ENCODE results near the gene NMT2.
A peak's percentile ranks its signal among the peaks of the same experiment; 100 is the strongest.

Gene NMT2

DNA sequence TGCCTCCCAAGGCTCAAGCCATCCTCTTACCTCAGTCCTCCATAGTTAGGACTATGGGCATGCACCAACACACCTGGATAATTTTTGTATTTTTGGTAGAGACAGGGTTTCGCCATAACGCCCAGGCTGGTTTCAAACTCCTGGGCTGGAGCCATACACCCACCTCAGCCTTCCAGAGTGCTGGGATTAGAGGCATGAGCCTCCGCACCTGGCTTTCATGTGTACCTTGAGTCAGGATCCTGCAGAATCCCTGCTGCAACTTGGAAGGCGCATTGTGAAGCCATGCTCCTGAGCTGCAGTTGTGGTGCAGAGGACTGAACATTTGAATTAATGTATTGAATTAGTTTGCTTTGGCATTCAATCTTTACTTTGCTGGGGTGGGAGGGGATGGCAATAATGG, 29.4 kb upstream of the NMT2 start:
- Histone ChIP-seq H3K27me3 (no peaks in the 10 kb centered on the region), H3K36me3 (no peaks in the 10 kb centered on the region), H3K4me1 (no peaks in the 10 kb centered on the region), H3K9me3 (no peaks in the 10 kb centered on the region), H3K4me3 (ENCODE audit: low read depth, low read length) (no peak overlapping the region)
- TF ChIP-seq, protein P1, sequence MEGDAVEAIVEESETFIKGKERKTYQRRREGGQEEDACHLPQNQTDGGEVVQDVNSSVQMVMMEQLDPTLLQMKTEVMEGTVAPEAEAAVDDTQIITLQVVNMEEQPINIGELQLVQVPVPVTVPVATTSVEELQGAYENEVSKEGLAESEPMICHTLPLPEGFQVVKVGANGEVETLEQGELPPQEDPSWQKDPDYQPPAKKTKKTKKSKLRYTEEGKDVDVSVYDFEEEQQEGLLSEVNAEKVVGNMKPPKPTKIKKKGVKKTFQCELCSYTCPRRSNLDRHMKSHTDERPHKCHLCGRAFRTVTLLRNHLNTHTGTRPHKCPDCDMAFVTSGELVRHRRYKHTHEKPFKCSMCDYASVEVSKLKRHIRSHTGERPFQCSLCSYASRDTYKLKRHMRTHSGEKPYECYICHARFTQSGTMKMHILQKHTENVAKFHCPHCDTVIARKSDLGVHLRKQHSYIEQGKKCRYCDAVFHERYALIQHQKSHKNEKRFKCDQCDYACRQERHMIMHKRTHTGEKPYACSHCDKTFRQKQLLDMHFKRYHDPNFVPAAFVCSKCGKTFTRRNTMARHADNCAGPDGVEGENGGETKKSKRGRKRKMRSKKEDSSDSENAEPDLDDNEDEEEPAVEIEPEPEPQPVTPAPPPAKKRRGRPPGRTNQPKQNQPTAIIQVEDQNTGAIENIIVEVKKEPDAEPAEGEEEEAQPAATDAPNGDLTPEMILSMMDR (IDR thresholded peaks at IDR 0.05; ENCODE audit: low read depth, low read length): no peak
- DNase-seq: no peak

DNA sequence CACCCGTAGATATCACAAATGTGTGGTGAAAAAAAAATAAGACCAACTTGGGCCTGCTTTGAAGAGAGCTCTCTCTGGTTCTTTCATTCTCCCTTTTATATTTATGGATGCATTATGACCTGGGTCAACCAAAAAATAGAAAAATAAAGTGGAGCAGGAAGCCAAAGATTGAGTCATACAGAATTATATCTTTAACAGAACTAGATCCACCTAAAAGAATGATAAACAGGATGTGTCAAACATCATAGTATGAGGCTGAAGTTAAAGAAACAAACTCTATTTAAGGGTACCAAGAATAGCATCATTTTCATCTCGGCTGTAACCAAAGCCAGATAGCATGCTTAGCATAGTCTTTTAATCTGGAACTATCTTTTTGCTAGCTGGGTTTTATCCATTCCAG, 28.8 kb upstream of the NMT2 start:
- no peak for DNase-seq
- Histone ChIP-seq H3K36me3 (no peaks in the 10 kb centered on the region), H3K9me3 (no peaks in the 10 kb centered on the region), H3K4me3 (ENCODE audit: low read depth, low read length) (no peak overlapping the region), H3K27me3 (no peaks in the 10 kb centered on the region), H3K4me1 (no peaks in the 10 kb centered on the region)
- TF ChIP-seq, protein P1 (IDR thresholded peaks at IDR 0.05; ENCODE audit: low read depth, low read length): no peak

DNA sequence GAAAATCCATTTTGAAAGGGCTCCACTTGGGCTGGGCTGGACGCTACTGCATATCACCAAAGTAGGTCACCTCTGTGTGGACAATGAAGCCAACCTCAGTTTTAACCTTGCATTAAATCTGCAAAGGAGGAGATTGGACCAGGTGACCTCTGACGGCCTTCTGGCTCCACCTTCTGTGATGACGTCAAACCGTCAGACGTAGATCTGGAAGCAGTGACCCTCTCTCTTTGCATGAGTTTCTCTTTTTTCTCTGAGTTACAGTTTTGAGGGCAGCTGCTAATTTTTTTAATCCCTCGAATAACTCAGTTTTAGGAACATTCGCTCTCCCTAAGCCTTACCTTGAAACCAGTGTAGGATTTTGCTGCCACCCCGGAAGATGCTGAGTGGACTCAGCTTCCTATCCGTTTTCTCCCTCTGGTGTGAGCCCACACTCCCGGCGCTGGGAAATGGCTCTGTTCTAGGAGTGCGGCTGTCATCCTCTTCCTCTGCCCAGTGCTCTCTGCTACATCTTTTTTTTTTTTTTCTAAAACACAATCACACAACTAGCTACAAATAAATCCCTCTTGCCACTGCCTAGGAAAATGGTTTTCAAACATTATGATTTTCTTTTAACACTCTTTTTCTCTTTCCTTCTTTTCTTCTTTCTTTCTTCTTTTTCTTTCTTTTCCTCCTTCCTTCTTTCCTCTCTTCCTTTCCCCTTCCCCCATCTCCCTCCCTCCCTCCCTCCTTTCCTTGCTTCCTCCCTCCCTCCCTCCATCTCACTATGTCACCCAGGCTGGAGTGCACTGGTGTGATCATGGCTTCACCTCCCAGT, 27.7 kb upstream of the NMT2 start:
- Histone ChIP-seq H3K4me1 (no peaks in the 10 kb centered on the region), H3K36me3 (no peaks in the 10 kb centered on the region), H3K9me3 (no peaks in the 10 kb centered on the region), H3K4me3 (ENCODE audit: low read depth, low read length) (peak overlapping the region; percentile 58), H3K27me3 (no peaks in the 10 kb centered on the region)
- TF ChIP-seq, protein P1 (IDR thresholded peaks at IDR 0.05; ENCODE audit: low read depth, low read length): no peak
- peak; percentile 18 for DNase-seq

DNA sequence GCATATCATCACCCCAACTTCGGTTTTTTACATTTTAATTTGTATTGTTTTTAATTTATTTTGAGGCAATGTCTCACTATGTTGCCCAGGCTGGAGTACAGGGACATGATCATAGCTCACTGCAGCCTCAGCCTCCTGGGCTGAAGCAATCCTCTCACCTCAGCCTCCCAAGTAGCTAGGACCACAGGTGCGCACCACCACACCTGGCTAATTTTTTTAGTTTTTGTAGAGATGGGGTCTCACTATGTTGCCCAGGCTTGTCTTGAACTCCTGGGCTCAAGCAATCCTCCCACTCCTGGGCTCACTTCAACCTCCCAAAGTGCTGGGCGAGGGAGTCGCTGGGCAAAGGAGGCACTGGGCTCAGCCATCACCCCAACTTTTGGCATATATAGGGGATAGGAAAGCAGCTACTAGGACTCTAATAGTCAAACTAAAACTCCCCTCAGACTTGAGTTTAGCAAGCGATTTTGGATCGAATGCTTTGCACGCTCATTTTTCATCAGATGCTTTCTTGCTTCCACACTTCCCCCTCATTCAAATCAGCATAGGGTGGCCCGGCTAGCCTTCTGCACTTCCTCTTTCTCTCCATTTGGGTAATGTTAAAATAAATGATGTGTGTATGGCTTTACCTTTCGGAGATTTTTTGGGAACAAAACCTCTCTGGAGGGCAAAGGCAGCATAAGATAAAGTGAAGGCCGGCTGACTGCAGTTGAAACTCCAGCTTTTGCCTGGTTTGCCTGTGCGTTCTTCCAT, 20.8 kb upstream of the NMT2 start:
- TF ChIP-seq, protein P1 (IDR thresholded peaks at IDR 0.05; ENCODE audit: low read depth, low read length): no peak
- DNase-seq: no peak

DNA sequence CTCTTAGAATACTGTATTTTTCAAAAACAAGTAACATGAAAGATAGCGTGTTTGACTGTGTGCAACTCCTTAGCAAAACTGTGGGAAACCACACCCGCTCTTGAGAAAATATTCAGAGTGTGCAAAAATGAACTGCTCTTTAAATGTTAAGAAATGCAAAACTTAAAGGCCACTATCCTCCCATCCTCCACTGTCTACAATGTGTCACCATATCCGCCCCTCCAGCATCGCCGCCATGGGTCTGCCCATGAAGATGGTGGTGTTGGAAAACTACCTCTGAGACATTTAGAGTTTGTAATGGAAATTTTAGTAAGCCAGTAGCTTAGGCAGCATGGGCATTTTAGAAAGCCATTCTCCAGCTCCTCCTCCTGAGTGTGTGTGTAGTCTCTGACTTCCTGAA, 20.1 kb upstream of the NMT2 start:
- TF ChIP-seq, protein P1 (IDR thresholded peaks at IDR 0.05; ENCODE audit: low read depth, low read length): no peak
- no peaks in the 10 kb centered on the region for H3K9me3 ChIP-seq
- no peak for DNase-seq
- H3K4me1 ChIP-seq: no peaks in the 10 kb centered on the region
- H3K4me3 ChIP-seq (ENCODE audit: low read depth, low read length): no peak overlapping the region
- H3K36me3 ChIP-seq: no peaks in the 10 kb centered on the region
- no peaks in the 10 kb centered on the region for H3K27me3 ChIP-seq

More for the DNA sequence above, 20.8 kb upstream of the NMT2 start:
- no peaks in the 10 kb centered on the region for H3K4me1 ChIP-seq
- no peaks in the 10 kb centered on the region for H3K36me3 ChIP-seq
- H3K4me3 ChIP-seq (ENCODE audit: low read depth, low read length): no peak overlapping the region
- no peaks in the 10 kb centered on the region for H3K9me3 ChIP-seq
- no peaks in the 10 kb centered on the region for H3K27me3 ChIP-seq

Data from BE2C (cell line).